Middle frontal gyrus (tissue), 1 donor: Measurements from ENCODE around the gene NRXN3.

Experiments
- DNase-seq: peaks from one replicate; pipeline ENCODE4 v3.0.0-alpha.2; 2015; ENCODE audit warnings: low spot score; ENCODE audit errors: extremely low spot score

NRXN3 gene

GRCh38 chr14:78790271-78790670 is 620.1 kb downstream of the NRXN3 start:
- DNase-seq = peak; percentile 53

GRCh38 chr14:78798757-78799156 is 628.6 kb downstream of the NRXN3 start:
- DNase-seq = no peak

- DNase-seq = no peak
These were observed 635.4 kb downstream of the NRXN3 start for GRCh38 chr14:78805570-78805969.

- no peak for DNase-seq
These were observed 652.9 kb downstream of the NRXN3 start for GRCh38 chr14:78823035-78823434.

GRCh38 chr14:78823516-78823915 is 653.3 kb downstream of the NRXN3 start:
- DNase-seq = no peak

- no peak for DNase-seq
These were observed 659.1 kb downstream of the NRXN3 start for GRCh38 chr14:78829274-78829673.

- peak; percentile 55 for DNase-seq
These were observed 664.7 kb downstream of the NRXN3 start for GRCh38 chr14:78834766-78835451.

GRCh38 chr14:78835909-78836308 is 665.7 kb downstream of the NRXN3 start:
- no peak for DNase-seq

GRCh38 chr14:78836777-78837176 is 666.6 kb downstream of the NRXN3 start:
- peak; percentile 40 for DNase-seq

GRCh38 chr14:78838959-78839358 is 668.8 kb downstream of the NRXN3 start:
- DNase-seq = no peak

GRCh38 chr14:78840898-78841297 is 670.7 kb downstream of the NRXN3 start:
- DNase-seq = no peak

GRCh38 chr14:78847801-78848200 is 677.6 kb downstream of the NRXN3 start:
- no peak for DNase-seq

- DNase-seq = no peak
These were observed 678.2 kb downstream of the NRXN3 start for GRCh38 chr14:78848234-78848820.

- no peak for DNase-seq
These were observed 679.8 kb downstream of the NRXN3 start for GRCh38 chr14:78849952-78850351.

GRCh38 chr14:78851189-78851588 is 681.0 kb downstream of the NRXN3 start:
- DNase-seq = no peak

GRCh38 chr14:78852040-78852439 is 681.9 kb downstream of the NRXN3 start:
- DNase-seq = no peak

GRCh38 chr14:78857974-78858373 is 687.8 kb downstream of the NRXN3 start:
- no peak for DNase-seq

GRCh38 chr14:78863143-78863542 is 693.0 kb downstream of the NRXN3 start:
- DNase-seq = no peak

GRCh38 chr14:78872837-78873236 is 702.7 kb downstream of the NRXN3 start:
- no peak for DNase-seq

- no peak for DNase-seq
These were observed 703.4 kb downstream of the NRXN3 start for GRCh38 chr14:78873581-78873980.

GRCh38 chr14:78875049-78875448 is 704.9 kb downstream of the NRXN3 start:
- peak; percentile 59 for DNase-seq

GRCh38 chr14:78885884-78886283 is 715.7 kb downstream of the NRXN3 start:
- DNase-seq = no peak

- DNase-seq = no peak
These were observed 727.3 kb downstream of the NRXN3 start for GRCh38 chr14:78897443-78897842.
